Esophagus squamous epithelium (tissue), 4 donors: Measurements from ENCODE around the gene CPPED1.

Experiments used
- POLR2A ChIP-seq, 4 donors: fragments of 450-650 bp; IDR thresholded peaks; one replicate each; pipeline ENCODE4 v1.6.1; 2017; ENCODE audit warnings: antibody characterized with exemption in 4 of 4, mild to moderate bottlenecking in 4 of 4, moderate library complexity in 3 of 4
- TF ChIP-seq, protein P1 (sequence below), 6 experiments: fragments of 450-650 bp in 4 of 6; fragments of 200-600 bp in 2 of 6; sonication (generic) in 2 of 6; IDR thresholded peaks; one replicate each; pipeline ENCODE4 v1.5.1; 2016 to 2019; ENCODE audit warnings: antibody characterized with exemption in 6 of 6, mild to moderate bottlenecking in 4 of 6, moderate library complexity in 4 of 6

DNA sequence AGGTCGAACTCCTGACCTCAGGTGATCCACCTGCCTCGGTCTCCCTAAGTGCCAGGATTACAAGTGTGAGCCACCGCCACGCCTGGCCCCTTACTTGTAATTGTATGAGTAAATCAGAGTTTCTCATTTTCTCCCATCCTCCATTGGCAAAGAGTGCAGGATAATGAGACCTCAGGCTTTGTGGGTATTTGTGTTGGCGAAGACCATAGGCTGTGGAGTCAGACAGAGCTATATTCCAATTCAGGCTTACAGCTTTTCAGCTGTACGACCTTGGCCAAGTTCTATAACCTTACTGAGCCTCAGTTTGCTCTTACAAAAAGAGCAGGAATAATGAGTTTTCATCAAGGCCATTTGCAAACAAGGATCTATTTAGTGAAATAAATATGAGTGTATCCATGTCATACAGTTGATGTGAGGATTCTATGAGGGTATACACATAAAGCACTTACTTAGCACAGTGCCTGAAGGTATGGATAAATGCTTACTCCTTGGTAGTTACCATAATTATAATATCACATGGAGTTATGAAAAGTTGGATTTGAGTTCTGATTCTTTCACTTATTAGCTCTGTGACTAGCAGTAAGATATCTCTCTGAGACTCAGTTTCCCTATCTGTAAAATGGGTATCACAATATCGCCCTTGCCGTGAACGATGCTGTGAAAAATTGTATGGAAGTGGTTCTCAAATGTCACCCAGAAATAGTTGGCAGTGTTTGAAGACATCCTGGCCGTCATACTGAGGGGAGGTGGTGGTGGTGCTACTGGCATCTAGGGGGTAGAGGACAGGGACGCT, 25.6 kb upstream of the CPPED1 start:
- TF ChIP-seq, protein P1, sequence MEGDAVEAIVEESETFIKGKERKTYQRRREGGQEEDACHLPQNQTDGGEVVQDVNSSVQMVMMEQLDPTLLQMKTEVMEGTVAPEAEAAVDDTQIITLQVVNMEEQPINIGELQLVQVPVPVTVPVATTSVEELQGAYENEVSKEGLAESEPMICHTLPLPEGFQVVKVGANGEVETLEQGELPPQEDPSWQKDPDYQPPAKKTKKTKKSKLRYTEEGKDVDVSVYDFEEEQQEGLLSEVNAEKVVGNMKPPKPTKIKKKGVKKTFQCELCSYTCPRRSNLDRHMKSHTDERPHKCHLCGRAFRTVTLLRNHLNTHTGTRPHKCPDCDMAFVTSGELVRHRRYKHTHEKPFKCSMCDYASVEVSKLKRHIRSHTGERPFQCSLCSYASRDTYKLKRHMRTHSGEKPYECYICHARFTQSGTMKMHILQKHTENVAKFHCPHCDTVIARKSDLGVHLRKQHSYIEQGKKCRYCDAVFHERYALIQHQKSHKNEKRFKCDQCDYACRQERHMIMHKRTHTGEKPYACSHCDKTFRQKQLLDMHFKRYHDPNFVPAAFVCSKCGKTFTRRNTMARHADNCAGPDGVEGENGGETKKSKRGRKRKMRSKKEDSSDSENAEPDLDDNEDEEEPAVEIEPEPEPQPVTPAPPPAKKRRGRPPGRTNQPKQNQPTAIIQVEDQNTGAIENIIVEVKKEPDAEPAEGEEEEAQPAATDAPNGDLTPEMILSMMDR (IDR thresholded peaks at IDR 0.05): no peak
- TF ChIP-seq POLR2A (IDR thresholded peaks at IDR 0.05): no peak
